GM23338 (cell line): ENCODE measurements around the gene ATP8A2. TPM values are rescaled to one million over a fixed set of nuclear protein-coding genes. Genes with fewer than 3 reads are reported as not detected.

Source experiments
- ATAC-seq: fragments of 200-7000 bp; cut with Tn5 transposase; 3 replicates; pipeline ENCODE4 v1.9.1; 2020
- DNase-seq: peaks from one replicate; pipeline ENCODE4 v3.0.0-alpha.2; 2015; ENCODE audit warnings: low spot score
- H2AFZ ChIP-seq: fragments of 200-600 bp; sonication (generic); 2 replicates; pipeline ENCODE4 v1.8.0; 2016; ENCODE audit warnings: antibody characterized with exemption, mild to moderate bottlenecking, moderate library complexity
- H3F3A ChIP-seq: fragments of 200-600 bp; sonication (generic); replicated peaks from 2 replicates; pipeline ENCODE4 v1.8.0; 2017; ENCODE audit warnings: antibody characterized with exemption, mixed run types, low read depth
- H3K27ac ChIP-seq: fragments of 200-600 bp; sonication (generic); 2 replicates; pipeline ENCODE4 v1.6.1; 2016; ENCODE audit warnings: low read depth
- H3K27me3 ChIP-seq: fragments of 200-600 bp; sonication (generic); 2 replicates; pipeline ENCODE4 v1.8.0; 2016; ENCODE audit warnings: mild to moderate bottlenecking, mixed run types, moderate library complexity; ENCODE audit not compliant: insufficient read depth
- H3K36me3 ChIP-seq: fragments of 200-600 bp; sonication (generic); 2 replicates; pipeline ENCODE4 v1.8.0; 2016; ENCODE audit warnings: mild to moderate bottlenecking; ENCODE audit not compliant: insufficient read depth
- H3K4me1 ChIP-seq: fragments of 200-600 bp; sonication (generic); 2 replicates; pipeline ENCODE4 v1.8.0; 2016; ENCODE audit warnings: mild to moderate bottlenecking, moderate library complexity; ENCODE audit not compliant: insufficient read depth
- H3K4me2 ChIP-seq: fragments of 200-600 bp; sonication (generic); 2 replicates; pipeline ENCODE4 v1.7.1; 2017; ENCODE audit warnings: mixed run types
- H3K4me3 ChIP-seq: fragments of 200-600 bp; sonication (generic); 2 replicates; pipeline ENCODE4 v1.6.1; 2016; ENCODE audit warnings: mixed run types
- H3K79me2 ChIP-seq: fragments of 200-600 bp; sonication (generic); replicated peaks from 2 replicates; pipeline ENCODE4 v1.8.0; 2017; ENCODE audit warnings: mild to moderate bottlenecking; ENCODE audit not compliant: insufficient read depth
- H3K9me2 ChIP-seq: fragments of 200-600 bp; sonication (generic); 2 replicates; pipeline ENCODE4 v1.8.0; 2017; ENCODE audit not compliant: insufficient read depth
- H4K20me1 ChIP-seq: fragments of 200-600 bp; sonication (generic); replicated peaks from 2 replicates; pipeline ENCODE4 v1.8.0; 2017; ENCODE audit warnings: mild to moderate bottlenecking; ENCODE audit not compliant: insufficient read depth
- H3K27ac Mint-ChIP-seq: 2 replicates; pipeline ENCODE4 v1.8.0; 2020; ENCODE audit warnings: inconsistent platforms, mild to moderate bottlenecking, moderate library complexity, mixed read lengths
- H3K27me3 Mint-ChIP-seq: 3 replicates; pipeline ENCODE4 v1.8.0; 2022; ENCODE audit warnings: low read depth, mild to moderate bottlenecking, moderate library complexity, mixed read lengths, inconsistent platforms; ENCODE audit not compliant: insufficient read depth, poor library complexity
- H3K36me3 Mint-ChIP-seq: 3 replicates; pipeline ENCODE4 v1.8.0; 2021; ENCODE audit warnings: low read depth, mild to moderate bottlenecking, inconsistent platforms, moderate library complexity, mixed read lengths
- H3K4me1 Mint-ChIP-seq: 3 replicates; pipeline ENCODE4 v1.8.0; 2020; ENCODE audit warnings: mild to moderate bottlenecking, inconsistent platforms, mixed read lengths
- H3K4me3 Mint-ChIP-seq: 3 replicates; pipeline ENCODE4 v1.8.0; 2021; ENCODE audit warnings: moderate library complexity, mild to moderate bottlenecking, inconsistent platforms, mixed read lengths
- H3K9me3 Mint-ChIP-seq: 3 replicates; pipeline ENCODE4 v1.8.0; 2020; ENCODE audit warnings: moderate library complexity, mild to moderate bottlenecking, inconsistent platforms, mixed read lengths
- CREB1 ChIP-seq: fragments of 250-450 bp; sonication (Bioruptor Pico); IDR thresholded peaks from 2 replicates; pipeline ENCODE4 v1.5.0; 2020; ENCODE audit warnings: low read depth, mild to moderate bottlenecking, moderate library complexity
- CTCF ChIP-seq, 2 experiments: fragments of 200-600 bp in 1 of 2; sonication (generic) in 1 of 2; conservative IDR thresholded peaks; 2 replicates each; pipeline versions ENCODE4 v1.5.1 to v1.6.1; 2016 to 2017; ENCODE audit warnings: antibody characterized with exemption in 2 of 2, low read depth in 2 of 2, mild to moderate bottlenecking in 2 of 2, moderate library complexity in 1 of 2
- ETS1 ChIP-seq: IDR thresholded peaks from 2 replicates; pipeline ENCODE4 v1.6.1; 2016; ENCODE audit warnings: antibody characterized with exemption
- EZH2 ChIP-seq: fragments of 200-600 bp; sonication (generic); IDR thresholded peaks from one replicate; pipeline ENCODE4 v1.8.0; 2017; ENCODE audit warnings: antibody characterized with exemption, mild to moderate bottlenecking, low read depth; ENCODE audit not compliant: unreplicated experiment
- EZH2phosphoT487 ChIP-seq: fragments of 200-600 bp; sonication (generic); IDR thresholded peaks from one replicate; pipeline ENCODE4 v1.8.1; 2018; ENCODE audit warnings: antibody characterized with exemption; ENCODE audit not compliant: unreplicated experiment
- JUNB ChIP-seq: IDR thresholded peaks from one replicate; pipeline ENCODE4 v1.6.1; 2016; ENCODE audit warnings: antibody characterized with exemption; ENCODE audit not compliant: unreplicated experiment
- NANOG ChIP-seq: IDR thresholded peaks from 2 replicates; pipeline ENCODE4 v1.6.1; 2016; ENCODE audit warnings: antibody characterized with exemption, borderline replicate concordance
- POLR2AphosphoS5 ChIP-seq: IDR thresholded peaks from 2 replicates; pipeline ENCODE4 v1.6.1; 2016; ENCODE audit warnings: antibody characterized with exemption, low read depth
- REST ChIP-seq: IDR thresholded peaks from one replicate; pipeline ENCODE4 v1.6.1; 2018; ENCODE audit warnings: antibody characterized with exemption; ENCODE audit not compliant: unreplicated experiment
- STAT1 ChIP-seq: IDR thresholded peaks from one replicate; pipeline ENCODE4 v1.6.1; 2016; ENCODE audit warnings: antibody characterized with exemption; ENCODE audit not compliant: unreplicated experiment
- ZNF114 ChIP-seq: fragments of 250-450 bp; sonication (Bioruptor Pico); IDR thresholded peaks from 2 replicates; pipeline ENCODE4 v1.5.0; 2020; ENCODE audit warnings: mild to moderate bottlenecking, moderate library complexity
- polyA plus RNA-seq: library from polyadenylated mRNA; unstranded; fragments of >200 nt; fragmentation: Nextera tagmentation; extraction: Ambion mirVana; gene quantifications from 2 replicates; pipeline ENCODE4 v1.2.1, GENCODE V29; 2016
- total RNA-seq: library from RNA; depleted of rRNA; stranded (reverse); fragments of >200 nt; shearing (Covaris generic); gene quantifications from 2 replicates; pipeline ENCODE4 v1.2.3, GENCODE V29; 2014

ATP8A2 gene
- total and polyA plus RNA-seq, 2 experiments from 2014 or later: 5.7 to 8.8 TPM

GRCh38 chr13:25715760-25716159, 344.0 kb downstream of the ATP8A2 start (continued):
- TF ChIP-seq NANOG (no peak), ETS1 (no peak), REST (no peak), CTCF (conservative IDR thresholded peaks at IDR 0.05; ENCODE audit: low read depth in 2 of 2) (no peak), ZNF114 (no peak), JUNB (no peak)

GRCh38 chr13:25717666-25718197, 346.0 kb downstream of the ATP8A2 start:
- no peaks in the 10 kb centered on the region for H3K4me1 ChIP-seq
- no peaks in the 10 kb centered on the region for H3K27me3 ChIP-seq
- Mint-ChIP-seq H3K4me1 (no peaks in the 10 kb centered on the region), H3K4me3 (no peak overlapping the region), H3K9me3 (no peaks in the 10 kb centered on the region), H3K36me3 (no peaks in the 10 kb centered on the region), H3K27me3 (no peaks in the 10 kb centered on the region), H3K27ac (no peak overlapping the region)
- DNase-seq (no peak), ATAC-seq (no peak)
- H3K4me3 ChIP-seq: no peak overlapping the region
- no peaks in the 10 kb centered on the region for H4K20me1 ChIP-seq
- no peak overlapping the region for H2AFZ ChIP-seq
- H3K9me2 ChIP-seq: no peaks in the 10 kb centered on the region
- H3F3A ChIP-seq: no peaks in the 10 kb centered on the region
- H3K36me3 ChIP-seq: no peaks in the 10 kb centered on the region
- H3K27ac ChIP-seq: no peak overlapping the region
- no peaks in the 10 kb centered on the region for H3K79me2 ChIP-seq
- no peak overlapping the region for H3K4me2 ChIP-seq
- TF ChIP-seq EZH2 (no peak), JUNB (no peak), CTCF (conservative IDR thresholded peaks at IDR 0.05; ENCODE audit: low read depth in 2 of 2) (no peak), ETS1 (no peak), STAT1 (no peak), POLR2AphosphoS5 (no peak), REST (no peak), EZH2phosphoT487 (no peak), CREB1 (CRISPR knock-in tag) (no peak)
